ENCODE data around the gene NKX2-1. TPM values are rescaled to one million over a fixed set of nuclear protein-coding genes. Genes with fewer than 3 reads are reported as not detected.

NKX2-1 gene
- total RNA-seq, 1 donor from 2014 or later, result not detected

GRCh38 chr14:36467332-36467731, 52.7 kb downstream of the NKX2-1 start:
- Mint-ChIP-seq H3K9me3 (ENCODE audit: unreplicated experiment) (no peaks in the 10 kb centered on the region), H3K4me3 (ENCODE audit: unreplicated experiment) (no peak overlapping the region), H3K27ac (ENCODE audit: unreplicated experiment) (no peak overlapping the region), H3K4me1 (ENCODE audit: unreplicated experiment) (no peaks in the 10 kb centered on the region), H3K27me3 (ENCODE audit: unreplicated experiment) (no peaks in the 10 kb centered on the region), H3K36me3 (ENCODE audit: low read depth, unreplicated experiment) (no peaks in the 10 kb centered on the region)
- no peak for DNase-seq (ENCODE audit: low spot score)
- TF ChIP-seq, protein P1, sequence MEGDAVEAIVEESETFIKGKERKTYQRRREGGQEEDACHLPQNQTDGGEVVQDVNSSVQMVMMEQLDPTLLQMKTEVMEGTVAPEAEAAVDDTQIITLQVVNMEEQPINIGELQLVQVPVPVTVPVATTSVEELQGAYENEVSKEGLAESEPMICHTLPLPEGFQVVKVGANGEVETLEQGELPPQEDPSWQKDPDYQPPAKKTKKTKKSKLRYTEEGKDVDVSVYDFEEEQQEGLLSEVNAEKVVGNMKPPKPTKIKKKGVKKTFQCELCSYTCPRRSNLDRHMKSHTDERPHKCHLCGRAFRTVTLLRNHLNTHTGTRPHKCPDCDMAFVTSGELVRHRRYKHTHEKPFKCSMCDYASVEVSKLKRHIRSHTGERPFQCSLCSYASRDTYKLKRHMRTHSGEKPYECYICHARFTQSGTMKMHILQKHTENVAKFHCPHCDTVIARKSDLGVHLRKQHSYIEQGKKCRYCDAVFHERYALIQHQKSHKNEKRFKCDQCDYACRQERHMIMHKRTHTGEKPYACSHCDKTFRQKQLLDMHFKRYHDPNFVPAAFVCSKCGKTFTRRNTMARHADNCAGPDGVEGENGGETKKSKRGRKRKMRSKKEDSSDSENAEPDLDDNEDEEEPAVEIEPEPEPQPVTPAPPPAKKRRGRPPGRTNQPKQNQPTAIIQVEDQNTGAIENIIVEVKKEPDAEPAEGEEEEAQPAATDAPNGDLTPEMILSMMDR (IDR thresholded peaks at IDR 0.05; ENCODE audit: unreplicated experiment), result no peak

Other genes starting within 250 kb of the NKX2-1 start
- gene MBIP, start 199.6 kb downstream of the NKX2-1 start, total RNA-seq (ENCODE audit: unreplicated experiment), result 23.0 TPM
- gene NKX2-8, start 62.4 kb upstream of the NKX2-1 start, total RNA-seq (ENCODE audit: unreplicated experiment), result not detected
- gene PAX9, start 141.6 kb upstream of the NKX2-1 start, total RNA-seq (ENCODE audit: unreplicated experiment), result not detected

Data from endothelial cell (in vitro differentiated cells).